ENCODE results near the gene SYNJ2.
"Not testable (repeated sequence)": the region's sequence is repeated elsewhere in the genome, so short reads cannot be mapped to it uniquely, and the experiment has no call there.

SYNJ2 gene

DNA sequence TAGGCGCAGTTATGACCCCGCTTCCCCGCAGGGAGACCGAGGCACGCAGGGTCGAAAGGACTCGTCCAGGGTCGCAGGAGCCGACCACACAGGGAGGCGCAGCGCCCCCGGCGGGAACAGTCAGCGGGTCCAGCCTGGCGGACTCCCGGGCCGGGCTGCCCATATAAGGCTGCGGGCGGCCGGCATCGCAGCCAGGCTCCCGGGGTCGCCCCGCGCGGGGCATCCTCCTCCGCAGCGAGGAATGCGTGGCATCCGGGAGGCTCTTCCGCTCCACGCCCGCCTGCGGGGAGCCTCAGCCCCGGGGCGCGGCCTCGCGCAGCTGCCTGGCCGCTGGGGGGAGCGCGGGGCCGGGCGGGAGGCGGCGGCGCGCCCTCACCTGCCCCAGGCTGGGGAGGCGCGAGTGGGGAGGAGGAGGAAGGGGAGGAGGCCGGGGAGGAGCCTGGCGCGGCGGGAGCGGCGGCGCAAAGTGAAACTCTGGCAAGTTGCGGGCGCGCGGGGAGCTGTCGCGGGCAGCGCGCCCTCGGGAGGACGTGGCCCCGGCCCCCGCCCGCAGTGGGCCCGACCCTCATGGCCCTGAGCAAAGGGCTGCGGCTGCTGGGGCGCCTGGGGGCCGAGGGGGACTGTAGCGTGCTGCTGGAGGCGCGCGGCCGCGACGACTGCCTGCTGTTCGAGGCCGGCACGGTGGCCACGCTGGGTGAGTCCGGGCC, at the start of gene SYNJ2:
TSS of gene SYNJ2 (plus strand) at position 469 of the 707 bp plus-strand sequence. CDS start at position 568, 99 bp downstream.
- peak; percentile 82 to 87 for DNase-seq

DNA sequence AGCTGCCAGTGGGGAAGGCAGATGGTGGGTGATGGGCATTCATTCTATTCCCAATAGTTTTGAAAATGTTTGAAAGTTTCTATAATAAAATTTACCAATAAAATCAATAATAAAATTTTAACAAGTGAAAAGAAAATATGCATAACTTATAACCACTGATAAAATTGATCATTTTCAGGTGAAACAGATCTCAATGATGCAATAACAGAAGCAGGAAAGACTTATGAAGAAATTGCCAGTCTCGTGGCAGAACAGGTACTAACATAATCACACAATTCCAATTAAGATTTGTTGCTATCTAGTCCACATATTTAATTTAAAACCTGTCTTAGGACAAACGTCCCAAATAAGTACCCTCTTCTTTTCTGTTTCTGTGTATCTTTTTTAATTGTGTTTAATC, 45.9 kb upstream of the SYNJ2 start:
- no peak for DNase-seq

DNA sequence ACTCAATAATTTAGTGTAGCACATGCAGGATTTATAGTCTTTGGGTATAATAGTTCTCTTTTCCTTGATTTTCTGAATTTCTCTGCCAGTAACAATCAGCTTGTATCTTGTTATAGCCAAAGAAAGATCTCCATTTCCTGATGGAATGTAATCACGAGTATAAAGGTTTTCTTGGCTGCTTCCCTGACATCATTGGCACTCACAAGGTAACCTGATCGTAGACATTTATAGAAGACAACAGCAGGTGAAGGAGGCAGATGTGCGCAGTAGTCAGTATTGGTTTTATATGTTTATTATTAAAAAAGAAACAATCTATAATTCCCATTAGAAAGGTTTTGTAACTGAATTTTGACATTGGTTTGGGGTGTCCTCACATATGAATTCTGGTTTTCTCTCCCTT, 44.3 kb upstream of the SYNJ2 start:
- DNase-seq = no peak

DNA sequence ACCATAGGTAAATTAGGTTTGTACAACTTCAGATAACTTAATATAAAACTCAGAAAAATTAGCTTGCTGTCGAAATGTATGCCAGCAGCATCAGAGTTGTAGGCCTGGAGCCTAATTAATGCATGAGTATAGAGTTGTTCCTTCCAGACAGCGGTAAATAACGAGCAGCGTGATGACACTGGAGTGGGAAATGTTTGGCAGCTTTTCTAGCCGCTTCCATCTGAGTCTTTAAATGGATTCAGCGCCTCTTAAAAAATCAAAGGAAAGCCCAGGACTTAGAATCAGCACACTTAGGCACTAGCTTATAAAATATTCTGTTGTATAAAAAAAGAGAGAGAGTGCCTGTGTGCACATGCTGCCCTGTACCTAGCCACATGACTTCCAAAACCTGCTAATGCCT, 43.7 kb upstream of the SYNJ2 start:
- no peak for DNase-seq

DNA sequence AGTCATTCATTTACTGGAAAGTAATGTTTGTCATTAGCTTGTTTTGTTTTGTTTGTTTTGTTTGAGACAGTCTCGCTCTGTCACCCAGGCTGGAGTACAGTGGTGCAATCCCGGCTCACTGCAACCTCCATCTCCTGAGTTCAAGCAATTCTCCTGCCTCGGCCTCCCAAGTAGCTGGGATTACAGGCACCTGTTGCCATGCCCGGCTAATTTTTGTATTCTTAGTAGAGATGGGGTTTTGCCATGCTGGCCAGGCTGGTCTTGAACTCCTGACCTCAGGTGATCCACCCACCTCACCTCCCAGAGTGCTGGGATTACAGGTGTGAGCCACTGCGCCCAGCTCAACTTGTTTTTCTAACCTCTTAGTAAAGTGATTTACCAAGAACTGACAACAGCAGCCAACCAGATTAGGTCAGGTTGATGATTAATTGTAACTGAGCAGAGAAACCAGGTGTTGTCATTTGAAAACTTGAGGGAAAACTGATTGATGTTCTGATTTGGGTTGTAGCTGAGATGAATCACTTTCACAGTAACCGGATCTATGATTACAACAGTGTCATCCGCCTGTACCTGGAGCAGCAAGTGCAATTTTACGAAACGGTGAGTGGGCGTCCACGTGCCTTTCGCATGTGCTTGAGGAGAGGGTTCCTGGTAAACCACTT, 41.2 kb upstream of the SYNJ2 start:
- DNase-seq = peak; percentile 78 to 84

- DNase-seq = no peak
Measured at GRCh38 chr6:157941101-157941863, 40.4 kb upstream of the SYNJ2 start.

- no peak for DNase-seq
Measured at GRCh38 chr6:157942351-157942750, 39.3 kb upstream of the SYNJ2 start.

DNA sequence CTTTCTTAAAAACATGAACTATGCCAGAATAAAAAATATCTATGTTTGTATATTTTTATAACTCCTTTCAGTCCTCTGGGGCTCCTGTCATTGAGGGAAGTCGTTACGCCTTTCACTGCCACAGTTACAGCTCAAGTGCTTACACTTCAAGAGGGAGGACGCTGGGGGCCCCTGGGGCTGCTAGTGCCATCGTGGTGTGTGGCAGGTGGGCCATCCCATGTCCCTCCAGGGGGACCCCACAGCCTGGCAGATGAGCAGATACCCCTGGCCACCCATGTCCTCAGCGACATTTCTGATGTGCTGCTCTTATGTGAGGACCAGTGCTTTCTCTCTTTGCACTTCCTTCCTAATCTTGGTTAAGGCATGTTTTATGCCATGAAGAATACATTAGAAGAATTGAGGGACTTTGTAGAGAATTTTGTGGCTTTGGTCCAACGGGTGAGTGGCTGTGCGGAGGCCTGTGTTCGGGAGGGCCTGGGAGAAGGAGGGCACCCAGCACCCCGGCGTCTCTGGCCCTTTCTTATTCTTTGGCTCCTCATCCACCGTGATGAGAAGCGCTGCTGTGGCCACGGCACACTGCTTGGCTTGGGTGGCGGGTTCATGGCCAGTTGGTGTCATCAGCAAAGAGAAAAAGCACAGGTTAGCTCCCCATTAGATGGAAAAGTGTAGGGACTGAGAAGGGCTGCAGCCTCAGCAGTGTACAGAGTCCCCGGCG, 38.3 kb upstream of the SYNJ2 start:
- DNase-seq = no peak

DNA sequence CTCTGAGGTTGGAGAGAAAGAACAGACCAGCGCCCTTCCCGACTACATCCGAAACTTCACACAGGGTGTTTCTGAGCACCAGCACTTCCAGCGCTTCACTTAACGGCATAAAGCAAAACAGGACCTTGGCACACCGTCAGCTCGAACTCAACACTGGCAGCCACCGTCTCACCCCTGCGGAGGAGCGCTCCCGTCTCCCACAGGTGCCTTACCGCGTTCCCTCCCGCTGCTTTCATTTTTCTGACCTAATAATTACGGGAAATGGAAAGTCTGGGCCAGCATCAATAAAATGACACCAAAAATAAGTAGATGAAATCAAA, 37.7 kb upstream of the SYNJ2 start:
- no peak for DNase-seq

- peak; percentile 60 to 72 for DNase-seq
Measured at GRCh38 chr6:157944983-157945931, 36.4 kb upstream of the SYNJ2 start.

GRCh38 chr6:157946053-157946617, 35.5 kb upstream of the SYNJ2 start:
- no peak for DNase-seq

GRCh38 chr6:157946865-157947532, 34.7 kb upstream of the SYNJ2 start:
- DNase-seq = no peak

DNA sequence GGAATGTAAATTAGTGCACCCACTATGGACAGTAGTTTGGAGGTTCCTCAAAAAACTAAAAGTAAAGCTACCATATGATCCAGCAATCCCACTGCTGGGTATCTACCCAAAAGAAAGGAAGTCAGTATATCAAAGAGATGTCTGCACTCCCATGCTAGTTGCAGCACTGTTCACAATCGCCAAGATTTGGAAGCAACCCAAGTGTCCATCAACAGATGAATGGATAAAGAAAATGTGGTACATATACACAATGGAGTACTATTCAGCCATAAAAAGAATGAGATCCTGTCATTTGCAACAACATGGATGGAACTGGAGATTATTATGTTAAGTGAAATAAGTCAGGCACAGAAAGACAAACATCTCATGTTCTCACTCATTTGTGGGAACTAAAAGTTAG, 30.8 kb upstream of the SYNJ2 start:
- DNase-seq = not testable (repeated sequence)

DNA sequence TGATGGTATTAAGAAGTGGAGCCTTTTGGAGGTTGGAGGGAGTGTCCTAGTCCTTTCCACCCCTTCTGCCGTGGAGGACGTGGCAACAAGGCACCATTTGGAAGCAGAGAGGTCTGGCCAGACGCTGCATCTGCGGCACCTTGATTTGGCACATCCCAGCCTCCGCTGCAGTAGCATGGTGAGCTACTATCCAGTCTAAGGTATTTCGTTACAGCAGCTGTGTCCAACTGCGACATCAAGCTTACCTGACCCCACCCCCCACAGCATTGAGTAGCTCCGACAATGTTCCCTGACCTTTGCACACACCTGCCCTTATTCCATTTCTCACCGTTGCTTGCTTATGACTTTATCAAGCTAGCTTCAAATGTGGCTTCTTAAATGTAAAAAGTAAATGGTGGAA, 29.8 kb upstream of the SYNJ2 start:
- DNase-seq = no peak

GRCh38 chr6:157952861-157953351, 28.8 kb upstream of the SYNJ2 start:
- no peak for DNase-seq

- no peak for DNase-seq
Measured at GRCh38 chr6:157953580-157954091, 28.0 kb upstream of the SYNJ2 start.

- DNase-seq = no peak
Measured at GRCh38 chr6:157954150-157955117, 27.2 kb upstream of the SYNJ2 start.

- no peak for DNase-seq
Measured at GRCh38 chr6:157955675-157956074, 26.0 kb upstream of the SYNJ2 start.

DNA sequence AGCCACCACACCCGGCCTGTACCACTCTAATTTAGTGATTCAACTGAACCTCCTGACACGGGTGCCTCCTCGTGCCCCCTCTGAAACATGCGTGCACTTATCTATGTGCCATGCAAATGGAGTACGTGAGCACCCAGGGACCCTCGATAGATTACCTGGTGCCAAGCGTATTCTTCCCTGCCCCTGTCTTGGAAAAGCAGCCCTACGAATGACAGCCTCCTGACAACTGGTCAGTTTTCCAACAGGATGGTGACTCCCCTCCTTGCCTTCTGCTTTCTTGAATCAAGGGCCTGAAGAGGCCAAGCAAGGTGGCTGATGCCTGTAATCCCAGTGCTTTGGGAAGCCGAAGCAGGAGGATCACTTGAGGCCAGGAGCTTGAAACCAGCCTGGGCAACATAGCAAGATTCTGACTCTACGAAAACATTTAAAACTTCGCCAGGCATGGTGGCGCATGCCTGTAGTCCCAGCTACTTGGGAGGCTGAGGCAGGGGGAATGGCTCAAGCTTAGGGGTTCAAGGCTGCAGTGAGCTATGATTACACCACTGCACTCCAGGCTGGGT, 25.4 kb upstream of the SYNJ2 start:
- no peak for DNase-seq
